GM19438 (cell line): ENCODE data around the gene SLC22A1.
"Not testable (repeated sequence)": the region's sequence is repeated elsewhere in the genome, so short reads cannot be mapped to it uniquely, and the experiment has no call there.

Experiments
- ATAC-seq: cut with Tn5 transposase; IDR thresholded peaks from one replicate; pipeline ENCODE4 v1.9.1; 2021; ENCODE audit warnings: low read depth; ENCODE audit not compliant: unreplicated experiment

The SLC22A1 gene

DNA sequence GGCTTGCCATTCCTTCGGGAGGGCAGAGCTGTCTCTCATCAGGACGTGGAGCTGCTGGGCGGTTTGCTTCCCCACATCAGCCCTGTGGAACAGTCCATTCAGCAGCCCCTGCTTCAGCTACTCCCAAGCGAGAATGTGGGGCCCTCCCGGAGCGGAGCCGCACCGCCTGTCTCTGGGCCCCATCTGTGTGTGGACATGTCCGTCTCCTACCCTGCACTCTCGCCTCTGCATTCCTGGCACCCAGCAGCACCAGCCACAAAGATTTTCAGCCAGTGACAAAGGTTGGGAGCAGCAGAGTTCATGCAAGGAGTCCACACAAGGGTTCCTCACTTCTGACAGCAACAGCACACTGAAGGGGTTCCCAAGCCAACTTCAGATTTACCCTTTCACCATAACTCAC lies 29.0 kb upstream of the SLC22A1 start:
- ATAC-seq, result no peak

DNA sequence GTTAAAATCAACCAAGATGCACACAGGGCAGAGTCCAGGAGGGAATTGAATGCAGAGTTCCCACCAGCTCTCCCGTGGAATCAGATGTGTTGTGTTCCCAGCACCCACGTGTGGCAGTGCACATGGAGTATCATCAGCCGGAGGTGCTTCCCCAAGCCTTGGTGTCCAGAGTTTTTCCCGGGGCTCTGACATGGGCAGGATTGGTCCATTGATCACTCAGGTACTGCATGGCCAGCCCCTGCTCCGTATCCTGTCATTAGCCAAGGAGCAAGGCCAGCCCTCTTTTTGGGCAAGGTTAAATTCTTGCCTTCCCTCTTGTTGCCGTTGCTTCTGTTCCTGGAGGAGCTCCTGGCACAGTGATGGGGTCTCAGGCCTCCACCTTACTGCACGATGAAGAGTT lies 28.6 kb upstream of the SLC22A1 start:
- ATAC-seq, result no peak

DNA sequence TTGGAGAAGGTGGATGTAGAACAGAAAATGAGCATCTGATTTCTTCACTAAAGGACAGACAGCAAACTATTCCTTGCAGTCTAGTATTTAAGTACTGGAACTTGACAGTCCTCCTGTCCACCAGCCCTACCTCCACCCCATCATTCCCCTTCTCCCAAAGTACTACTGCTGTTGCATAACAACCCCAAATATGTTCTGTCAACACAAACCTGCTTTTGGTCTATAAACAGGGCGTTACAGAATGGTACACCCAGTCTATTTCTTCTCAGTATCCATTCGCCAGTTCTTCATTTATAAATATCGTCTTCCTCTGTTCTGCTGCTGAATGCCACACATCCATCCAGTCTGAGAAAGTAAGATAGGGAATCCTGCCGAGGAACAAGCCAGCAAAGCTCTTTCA lies 27.7 kb upstream of the SLC22A1 start:
- ATAC-seq, result no peak

DNA sequence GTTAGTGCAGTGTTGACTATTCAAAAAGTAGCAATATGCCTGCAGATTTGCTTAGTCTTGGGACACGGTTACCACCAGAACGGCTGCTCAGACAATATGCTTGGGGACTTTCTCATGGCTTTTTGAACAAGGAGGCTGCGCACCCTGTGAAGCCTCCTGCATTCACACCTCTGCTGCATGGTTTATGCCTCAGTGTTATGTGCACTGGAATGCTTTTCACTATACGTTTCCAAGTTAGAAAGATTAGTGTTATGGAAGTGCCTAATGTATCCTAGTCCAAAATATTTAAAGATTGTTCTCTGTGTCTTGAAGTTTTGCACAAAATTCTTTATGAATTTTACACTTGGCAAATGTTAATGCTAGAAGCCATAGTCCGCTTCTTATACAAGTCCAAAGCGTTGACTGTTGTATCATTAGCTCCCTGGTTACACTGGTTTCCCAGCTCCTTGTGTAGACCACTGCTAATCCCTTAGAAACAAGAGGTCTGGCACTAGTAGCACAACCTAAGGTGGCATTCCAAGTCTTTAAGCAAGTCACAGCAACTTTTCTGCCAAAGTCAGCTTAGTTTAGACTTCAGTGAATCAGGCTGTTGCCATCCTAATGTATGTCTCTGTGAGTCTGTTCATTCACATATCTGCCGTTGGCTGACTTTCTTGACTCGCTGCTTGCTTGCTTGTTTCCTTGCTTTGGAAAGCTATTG lies 26.3 kb upstream of the SLC22A1 start:
- ATAC-seq, result no peak

DNA sequence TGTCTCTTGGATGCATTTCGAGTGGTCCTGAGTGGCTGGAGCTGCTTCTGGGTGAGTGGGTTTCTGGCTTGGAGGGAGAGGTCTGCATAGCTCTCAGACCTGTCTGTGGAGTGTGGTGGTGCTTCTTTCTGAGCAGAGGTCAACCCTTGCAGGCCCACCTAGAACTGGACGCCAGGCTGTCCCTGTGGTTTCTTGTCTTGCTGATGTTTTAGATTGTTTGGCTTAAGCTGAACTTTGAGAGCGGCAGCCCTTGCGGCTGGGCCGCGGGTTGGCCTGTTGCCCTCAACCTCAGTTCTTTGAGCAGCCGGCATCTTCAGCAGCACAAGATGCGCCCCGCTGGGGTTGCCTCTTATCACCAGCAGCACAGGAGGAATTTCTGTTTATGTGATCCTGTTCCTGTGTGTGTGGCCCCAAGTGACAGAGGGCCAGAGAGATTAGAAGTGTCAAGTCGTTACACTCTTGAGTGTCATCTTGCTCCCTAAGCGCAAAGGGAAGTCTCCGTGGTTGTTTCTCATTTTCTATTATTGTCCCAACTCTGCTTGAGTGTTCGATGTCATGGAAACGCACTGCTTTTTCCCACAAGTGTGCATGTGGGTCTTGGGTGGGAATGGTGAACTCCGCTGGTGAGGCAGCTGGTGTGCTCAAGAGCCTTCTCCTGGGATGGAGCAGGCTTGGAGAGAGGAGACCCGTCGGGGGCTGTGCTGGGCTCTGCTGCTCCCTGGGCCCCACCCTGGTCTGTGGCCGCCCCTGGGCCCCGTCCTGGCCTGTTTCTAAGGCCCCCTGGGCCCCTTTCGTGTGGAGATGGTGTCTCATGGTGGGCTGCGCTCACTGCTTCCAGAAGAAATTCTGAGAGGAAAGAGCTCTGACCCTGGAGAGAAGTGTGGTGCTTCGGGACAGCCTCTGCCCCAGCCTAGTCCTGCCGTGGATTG lies 20.1 kb upstream of the SLC22A1 start:
- ATAC-seq, result no peak

DNA sequence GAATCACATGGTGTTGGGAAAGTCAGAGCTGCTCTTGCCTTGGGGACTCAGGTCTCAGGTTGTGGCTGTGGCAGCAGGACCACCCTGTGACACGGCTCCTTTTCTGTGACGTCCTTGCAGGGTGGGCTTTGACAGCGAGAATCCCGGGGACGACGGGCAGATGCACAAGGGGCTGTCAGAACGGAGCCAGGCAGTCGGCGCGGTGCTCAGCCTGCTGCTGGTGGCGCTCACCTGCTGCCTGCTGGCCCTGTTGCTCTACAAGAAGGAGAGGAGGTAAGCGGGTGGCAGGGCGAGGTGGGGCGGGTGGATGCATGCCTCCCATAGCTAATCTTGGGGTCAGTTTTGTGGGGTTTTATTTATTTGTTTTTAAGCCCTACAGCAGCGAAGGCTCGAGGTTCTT lies 19.2 kb upstream of the SLC22A1 start:
- ATAC-seq, result no peak

DNA sequence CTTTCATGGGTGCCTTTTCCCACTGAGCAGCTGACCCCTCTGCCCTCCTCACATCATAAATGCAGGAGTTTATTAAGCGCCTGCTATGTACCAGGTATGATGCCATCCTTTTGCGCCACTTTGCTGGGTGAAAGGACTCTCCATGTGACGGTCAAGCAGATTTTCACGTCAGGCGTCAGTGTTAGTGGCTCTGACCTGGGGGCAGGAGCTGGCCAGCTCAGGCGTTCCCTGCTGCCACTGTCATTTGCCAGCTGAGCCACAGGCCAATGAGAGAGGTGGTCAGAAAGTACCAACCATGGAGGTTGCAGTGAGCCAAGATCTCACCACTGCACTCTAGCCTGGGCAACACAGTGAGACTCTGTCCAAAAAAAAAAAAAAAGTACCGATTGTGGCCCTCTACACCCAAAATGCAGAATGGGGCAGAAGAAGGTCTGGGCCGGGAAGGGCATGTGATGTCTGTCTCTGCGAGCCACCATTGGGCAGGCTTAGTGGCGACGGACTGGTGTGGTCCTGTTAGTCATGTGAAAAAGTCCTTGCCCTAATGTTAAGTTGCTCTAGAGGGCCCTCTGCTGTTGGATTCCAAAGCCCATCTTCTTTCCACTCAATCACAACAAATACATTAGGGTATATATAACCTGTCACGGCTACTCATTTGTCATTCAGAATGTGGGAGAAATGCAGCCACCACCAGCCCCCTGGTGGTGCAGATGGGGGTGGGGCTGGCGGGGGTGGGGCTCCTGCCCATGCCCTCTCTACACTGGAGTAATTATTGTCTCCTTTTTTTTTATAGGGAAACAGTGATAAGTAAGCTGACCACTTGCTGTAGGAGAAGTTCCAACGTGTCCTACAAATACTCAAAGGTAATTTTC lies 18.4 kb upstream of the SLC22A1 start:
- no peak for ATAC-seq

DNA sequence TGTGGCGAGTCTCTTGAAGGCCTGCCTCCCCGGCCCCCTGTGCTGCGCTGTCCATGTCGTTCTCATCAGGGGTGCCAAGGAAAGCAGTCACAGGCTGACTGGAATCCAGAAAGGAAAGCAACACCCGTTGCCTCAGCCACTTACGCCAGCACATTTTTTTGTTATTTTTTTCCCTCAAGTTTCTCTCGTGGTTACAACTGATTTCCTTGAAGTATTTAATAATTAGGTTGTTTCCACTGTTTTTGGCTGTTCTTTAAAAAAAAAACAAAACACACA lies 17.9 kb upstream of the SLC22A1 start:
- ATAC-seq, result no peak

DNA sequence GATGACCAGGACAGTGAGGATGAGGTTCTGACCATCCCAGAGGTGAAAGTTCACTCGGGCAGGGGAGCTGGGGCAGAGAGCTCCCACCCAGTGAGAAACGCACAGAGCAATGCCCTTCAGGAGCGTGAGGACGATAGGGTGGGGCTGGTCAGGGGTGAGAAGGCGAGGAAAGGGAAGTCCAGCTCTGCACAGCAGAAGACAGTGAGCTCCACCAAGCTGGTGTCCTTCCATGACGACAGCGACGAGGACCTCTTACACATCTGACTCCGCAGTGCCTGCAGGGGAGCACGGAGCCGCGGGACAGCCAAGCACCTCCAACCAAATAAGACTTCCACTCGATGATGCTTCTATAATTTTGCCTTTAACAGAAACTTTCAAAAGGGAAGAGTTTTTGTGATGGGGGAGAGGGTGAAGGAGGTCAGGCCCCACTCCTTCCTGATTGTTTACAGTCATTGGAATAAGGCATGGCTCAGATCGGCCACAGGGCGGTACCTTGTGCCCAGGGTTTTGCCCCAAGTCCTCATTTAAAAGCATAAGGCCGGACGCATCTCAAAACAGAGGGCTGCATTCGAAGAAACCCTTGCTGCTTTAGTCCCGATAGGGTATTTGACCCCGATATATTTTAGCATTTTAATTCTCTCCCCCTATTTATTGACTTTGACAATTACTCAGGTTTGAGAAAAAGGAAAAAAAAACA lies 16.6 kb upstream of the SLC22A1 start:
- ATAC-seq, result no peak

DNA sequence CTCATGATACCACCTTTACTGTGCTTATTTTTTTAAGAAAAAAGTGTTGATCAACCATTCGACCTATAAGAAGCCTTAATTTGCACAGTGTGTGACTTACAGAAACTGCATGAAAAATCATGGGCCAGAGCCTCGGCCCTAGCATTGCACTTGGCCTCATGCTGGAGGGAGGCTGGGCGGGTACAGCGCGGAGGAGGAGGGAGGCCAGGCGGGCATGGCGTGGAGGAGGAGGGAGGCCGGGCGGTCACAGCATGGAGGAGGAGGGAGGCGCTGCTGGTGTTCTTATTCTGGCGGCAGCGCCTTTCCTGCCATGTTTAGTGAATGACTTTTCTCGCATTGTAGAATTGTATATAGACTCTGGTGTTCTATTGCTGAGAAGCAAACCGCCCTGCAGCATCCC lies 15.6 kb upstream of the SLC22A1 start:
- ATAC-seq, result no peak

DNA sequence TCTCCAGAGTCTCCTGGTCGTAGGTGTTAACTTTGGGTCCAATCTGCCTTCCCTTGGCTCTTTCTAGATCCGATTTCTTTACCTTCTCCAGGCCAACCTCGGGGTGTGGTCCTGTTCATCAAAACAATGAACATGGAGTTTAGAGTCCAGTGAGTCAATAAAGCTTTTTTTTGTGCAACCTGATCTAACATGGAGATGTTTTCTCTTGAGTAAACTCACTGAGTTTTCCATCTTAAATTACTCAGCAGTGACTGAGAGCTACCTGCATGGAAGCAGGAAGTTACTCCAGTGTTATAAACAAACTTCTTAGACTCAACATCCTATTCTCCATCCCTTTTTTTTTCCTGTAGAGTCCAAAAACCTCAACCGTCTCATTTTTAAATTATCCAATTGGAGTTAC lies 14.9 kb upstream of the SLC22A1 start:
- ATAC-seq, result no peak

DNA sequence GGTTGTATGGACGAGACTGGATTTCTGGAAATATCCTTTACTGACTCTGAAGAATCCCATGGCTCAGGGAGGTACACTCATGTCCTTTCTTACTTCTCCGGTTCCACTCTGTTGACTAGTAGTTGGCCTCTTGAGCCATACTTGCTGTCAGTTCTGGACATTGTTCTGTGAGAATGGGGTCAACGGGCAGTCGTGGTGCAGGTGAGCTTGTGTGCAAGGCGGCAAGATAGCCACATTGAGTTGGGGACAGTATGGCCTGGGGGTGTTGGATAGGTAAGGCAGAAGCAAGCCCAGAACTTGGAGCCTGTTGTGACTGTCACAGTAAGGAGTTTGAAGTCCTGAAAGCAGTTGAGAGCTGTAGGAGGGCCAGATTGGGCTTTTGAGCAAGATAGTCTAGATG lies 13.5 kb upstream of the SLC22A1 start:
- no peak for ATAC-seq

DNA sequence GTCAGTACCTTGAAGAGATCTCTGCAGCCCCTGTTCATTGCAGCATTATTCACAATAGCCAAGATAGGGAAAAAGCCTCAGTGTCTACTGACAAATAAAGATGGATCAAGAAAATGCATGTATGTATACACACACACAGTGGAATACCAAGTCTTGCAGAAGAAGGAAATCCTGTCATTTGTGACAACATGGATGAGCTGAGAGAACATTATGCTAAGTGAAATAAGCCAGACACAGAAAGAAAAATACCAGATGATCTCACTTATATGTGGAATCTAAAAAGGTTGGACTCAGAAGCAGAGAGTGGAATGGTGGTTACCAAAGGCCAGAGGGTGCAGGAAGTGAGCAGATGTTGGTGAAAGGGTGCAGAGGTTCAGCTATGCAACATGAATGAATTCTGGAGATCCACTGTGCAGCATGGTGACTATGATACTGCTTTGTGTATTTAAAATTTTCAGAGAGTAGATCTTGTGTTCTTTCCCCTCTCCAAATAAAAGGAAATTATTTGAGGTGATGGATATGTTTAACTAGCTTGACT lies 11.0 kb upstream of the SLC22A1 start:
- ATAC-seq, result no peak

DNA sequence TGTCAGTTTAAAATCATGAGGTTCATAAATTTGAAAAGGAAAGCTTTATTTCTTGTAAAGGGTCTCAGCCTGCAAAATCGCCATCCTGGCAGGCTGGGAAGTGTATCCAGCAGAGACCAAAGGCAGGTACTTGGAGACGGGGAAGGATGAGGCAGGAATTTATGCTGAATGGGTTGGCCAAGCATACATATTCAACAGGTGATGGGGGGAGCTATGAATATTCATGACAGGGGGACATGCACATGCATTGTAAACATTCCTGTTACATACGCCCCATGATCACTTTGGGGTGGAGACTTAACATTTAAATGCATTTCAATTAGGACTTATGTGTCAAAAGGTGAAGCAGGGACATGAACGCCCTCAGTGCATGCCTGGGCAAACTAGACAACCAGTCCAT lies 9.8 kb upstream of the SLC22A1 start:
- no peak for ATAC-seq

DNA sequence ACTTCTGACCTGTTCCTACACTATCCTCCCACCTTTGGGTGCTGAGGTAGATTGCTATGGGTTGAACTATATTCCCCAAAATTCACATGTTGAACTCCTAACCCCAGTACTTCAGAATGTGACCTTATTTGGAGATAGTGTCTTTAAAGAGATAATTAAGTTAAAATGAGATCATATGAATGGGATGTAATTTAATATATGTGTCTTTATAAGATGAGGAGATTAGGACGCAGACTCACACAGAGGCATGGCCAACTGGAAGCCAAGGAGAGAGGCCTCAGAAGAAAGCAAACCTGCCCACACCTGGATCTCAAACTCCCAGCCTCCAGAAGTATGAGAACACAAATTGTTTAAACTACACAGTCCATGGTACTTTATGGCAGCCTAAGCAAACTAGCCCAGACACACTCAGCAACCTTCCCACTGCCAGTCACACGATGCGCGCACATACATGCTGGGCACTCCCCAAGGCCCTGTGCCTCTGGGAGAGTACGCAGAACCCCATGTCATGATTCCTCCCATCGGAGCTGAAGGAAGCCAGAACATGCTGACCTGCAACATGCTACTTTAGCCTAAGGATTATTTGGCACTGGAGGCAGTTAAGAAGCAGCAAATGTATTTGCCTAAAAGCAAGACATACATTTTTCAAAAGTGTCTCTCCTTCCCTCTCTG lies 8.9 kb upstream of the SLC22A1 start:
- ATAC-seq, result no peak

DNA sequence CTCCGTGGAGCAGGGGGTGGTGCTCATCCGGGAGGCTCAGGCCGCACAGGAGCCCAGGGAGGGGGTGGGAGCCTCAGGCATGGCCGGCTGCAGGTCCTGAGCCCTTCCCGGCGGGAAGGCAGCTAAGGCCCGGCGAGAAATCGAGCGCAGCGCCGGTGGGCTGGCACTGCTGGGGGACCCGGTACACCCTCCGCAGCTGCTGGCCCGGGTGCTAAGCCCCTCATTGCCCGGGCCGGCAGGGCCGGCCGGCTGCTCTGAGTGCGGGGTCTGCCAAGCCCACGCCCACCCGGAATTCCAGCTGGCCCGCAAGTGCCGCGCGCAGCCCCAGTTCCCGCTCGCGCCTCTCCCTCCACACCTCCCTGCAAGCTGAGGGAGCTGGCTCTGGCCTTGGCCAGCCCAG lies 7.1 kb upstream of the SLC22A1 start:
- ATAC-seq, result not testable (repeated sequence)

DNA sequence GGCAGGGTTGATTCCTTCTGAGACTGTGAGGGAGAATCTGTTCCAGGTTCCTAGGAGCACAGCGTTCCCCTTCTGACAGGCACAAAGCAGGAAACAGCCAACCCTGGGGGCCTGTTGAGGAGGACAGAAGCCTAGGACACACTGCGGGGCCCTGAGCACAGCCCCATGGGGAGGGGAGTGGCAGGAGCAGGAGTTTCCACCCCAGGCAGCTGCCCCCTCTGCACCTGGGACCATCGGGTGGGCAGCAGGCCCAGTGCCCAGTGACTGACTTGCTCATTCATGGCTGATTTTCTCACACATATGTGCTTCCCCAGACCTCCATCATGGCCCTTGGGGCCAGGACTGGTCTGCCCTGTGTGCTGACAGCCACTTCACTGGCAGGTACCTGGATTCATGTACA lies 6.2 kb upstream of the SLC22A1 start:
- no peak for ATAC-seq

DNA sequence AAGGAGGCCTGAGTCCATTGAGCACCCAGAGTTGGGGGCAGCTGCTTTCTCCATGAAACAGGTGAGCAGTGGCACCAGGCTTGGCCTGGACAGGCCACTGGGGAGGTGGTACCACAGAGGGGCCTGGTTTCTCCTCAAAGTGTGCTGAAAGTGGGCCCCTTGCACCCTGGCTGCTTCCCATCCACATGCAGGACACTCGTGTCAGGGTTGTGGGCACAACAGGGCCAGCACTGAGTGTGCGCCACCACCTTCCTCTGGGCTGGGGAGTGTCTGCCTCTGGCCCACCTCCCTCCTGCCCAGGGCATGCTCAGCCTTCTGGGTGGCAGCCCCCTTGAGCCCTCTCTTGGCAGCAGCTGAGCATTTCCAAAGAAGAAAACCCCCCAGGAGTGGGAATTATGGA lies 5.2 kb upstream of the SLC22A1 start:
- no peak for ATAC-seq

DNA sequence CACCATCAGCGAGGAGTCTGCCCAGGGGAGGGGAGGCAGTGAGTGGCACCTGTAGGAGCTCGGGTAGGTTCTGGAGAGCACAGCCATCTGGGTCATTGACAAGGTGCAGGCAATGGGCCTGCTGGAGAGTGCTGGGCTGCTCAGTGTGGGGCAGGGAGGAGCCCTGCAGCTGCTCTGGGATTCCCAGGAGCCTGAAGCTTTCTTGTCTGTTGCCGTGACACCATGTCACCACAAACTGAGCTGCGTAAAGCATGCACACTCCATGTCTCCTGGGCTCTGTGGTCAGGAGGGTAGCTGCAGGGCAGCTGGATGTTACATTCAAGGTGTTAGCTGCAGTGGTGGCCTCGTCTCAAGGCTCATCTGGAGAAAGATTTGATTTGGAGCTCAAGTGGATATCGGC lies 4.5 kb upstream of the SLC22A1 start:
- no peak for ATAC-seq

DNA sequence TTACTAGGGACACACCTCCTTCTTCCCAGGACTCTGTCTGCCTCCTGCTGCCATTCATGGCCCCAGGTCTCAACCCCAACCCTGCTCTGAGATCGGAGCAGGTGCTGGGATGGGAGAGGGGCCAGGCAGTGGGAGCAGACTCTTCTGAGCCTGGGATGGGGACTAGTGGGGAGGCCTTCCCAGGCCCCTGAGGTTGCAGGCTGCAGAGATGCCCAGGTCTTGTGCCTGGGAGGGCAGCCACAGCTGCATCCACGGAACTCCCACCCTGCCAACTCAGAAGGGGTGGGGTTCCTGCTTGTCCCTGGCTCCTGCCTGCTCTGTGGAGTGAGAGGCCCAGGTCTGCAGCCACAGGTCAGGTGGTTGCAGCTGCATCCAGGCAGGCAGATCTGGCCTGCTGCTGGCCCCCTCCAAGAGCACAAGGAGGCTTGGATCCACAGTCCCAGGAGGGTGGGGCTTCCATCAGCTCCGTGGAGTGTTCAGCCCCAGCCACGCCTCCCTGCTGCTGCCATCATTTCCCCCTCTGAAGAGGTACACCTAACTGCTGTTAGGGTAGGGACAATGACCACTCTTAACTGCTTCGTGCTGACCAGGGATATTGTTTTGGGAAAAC lies 2.9 kb upstream of the SLC22A1 start:
- no peak for ATAC-seq
